Endothelial cell of umbilical vein (primary cell): Measurements from ENCODE around the gene ZC3H13. TPM values are rescaled to one million over a fixed set of nuclear protein-coding genes. Genes with fewer than 3 reads are reported as not detected.

ENCODE experiments used
- BruUV-seq: library from RNA; stranded (reverse); fragments of 400-500 nt; replicated peaks from 2 replicates; lab custom pipeline; 2021; lab: Mats Ljungman, UMichigan
- CTCF ChIA-PET: fragments of 300-600, 350-600 bp; sonication (Branson Sonifier 250); formaldehyde crosslinking; loops from one replicate; lab custom pipeline; 2021; ENCODE audit warnings: antibody characterized with exemption, inconsistent platforms; lab: Charles Lee
- POLR2A ChIA-PET: fragments of 300-600, 350-600 bp; sonication (Branson Sonifier 250); formaldehyde crosslinking; loops from one replicate; lab custom pipeline; 2021; ENCODE audit warnings: antibody characterized with exemption, inconsistent platforms; lab: Charles Lee
- DNase-seq: peaks from one replicate; pipeline ENCODE4 v3.0.0-alpha.2; 2011; ENCODE audit warnings: low read depth, low spot score
- FAIRE-seq: peaks from 2 replicates; lab custom pipeline; 2011; peaks lifted over from hg19 to GRCh38; lab: Jason Lieb, UNC
- H2AFZ ChIP-seq: 2 replicates; pipeline ENCODE4 v1.6.0; 2012; ENCODE audit warnings: low read depth, low read length, control low read depth, inconsistent platforms
- H3K27ac ChIP-seq: 2 replicates; pipeline ENCODE4 v1.5.1; 2011; ENCODE audit warnings: low read depth, mild to moderate bottlenecking, control low read depth, low read length, moderate library complexity; ENCODE audit not compliant: insufficient read depth
- H3K27me3 ChIP-seq, 2 experiments: 2 replicates each; pipeline versions ENCODE4 v1.6.0 to v1.6.1; 2011; ENCODE audit warnings: low read length in 2 of 2, mixed read lengths in 1 of 2; ENCODE audit not compliant: control insufficient read depth in 2 of 2, insufficient read depth in 2 of 2
- H3K36me3 ChIP-seq, 2 experiments: 2 replicates in 1 of 2; 3 replicates in 1 of 2; pipeline ENCODE4 v1.5.1; 2011; ENCODE audit warnings: low read length in 2 of 2, mild to moderate bottlenecking in 1 of 2, moderate library complexity in 1 of 2; ENCODE audit not compliant: control insufficient read depth in 2 of 2, insufficient read depth in 2 of 2; ENCODE audit errors: extremely low read depth in 1 of 2
- H3K4me1 ChIP-seq: 3 replicates; pipeline ENCODE4 v1.5.1; 2011; ENCODE audit warnings: mild to moderate bottlenecking, low read length; ENCODE audit not compliant: control insufficient read depth, insufficient read depth; ENCODE audit errors: extremely low read depth
- H3K4me2 ChIP-seq: 2 replicates; pipeline ENCODE4 v1.6.1; 2011; ENCODE audit warnings: low read length, control low read depth, mixed read lengths; ENCODE audit not compliant: insufficient read depth
- H3K4me3 ChIP-seq, 3 experiments: fragments of 200-600 bp in 1 of 3; sonication (generic), shearing (Covaris generic) in 1 of 3; replicated peaks in 1 of 3; 2 replicates each; pipeline ENCODE4 v1.5.1; 2011 to 2016; ENCODE audit warnings: control low read depth in 3 of 3, low read length in 3 of 3, mild to moderate bottlenecking in 2 of 3, inconsistent platforms in 1 of 3, low read depth in 1 of 3, moderate library complexity in 1 of 3; ENCODE audit not compliant: insufficient read depth in 1 of 3
- H3K79me2 ChIP-seq: 2 replicates; pipeline ENCODE4 v1.6.0; 2012; ENCODE audit warnings: low read length, inconsistent platforms; ENCODE audit not compliant: control insufficient read depth, insufficient read depth
- H3K9ac ChIP-seq: replicated peaks from 2 replicates; pipeline ENCODE3; 2011; ENCODE audit warnings: low read length, control low read depth; ENCODE audit not compliant: insufficient read depth; ENCODE audit errors: extremely low read depth
- H3K9me1 ChIP-seq: replicated peaks from 3 replicates; pipeline ENCODE4 v1.6.0; 2011; ENCODE audit warnings: mild to moderate bottlenecking, low read length; ENCODE audit not compliant: control insufficient read depth, insufficient read depth; ENCODE audit errors: extremely low read depth
- H3K9me3 ChIP-seq: replicated peaks from 2 replicates; pipeline ENCODE4 v1.5.1; 2012; ENCODE audit warnings: low read length, inconsistent platforms; ENCODE audit not compliant: control insufficient read depth, insufficient read depth
- H4K20me1 ChIP-seq: replicated peaks from 2 replicates; pipeline ENCODE3; 2011; ENCODE audit warnings: mild to moderate bottlenecking, low read length; ENCODE audit not compliant: control insufficient read depth, insufficient read depth; ENCODE audit errors: extremely low read depth
- EZH2 ChIP-seq: IDR thresholded peaks from 2 replicates; pipeline ENCODE4 v1.6.1; 2012; ENCODE audit warnings: borderline replicate concordance, low read depth, mild to moderate bottlenecking, moderate library complexity, low read length, inconsistent platforms; ENCODE audit not compliant: severe bottlenecking
- FOS ChIP-seq: IDR thresholded peaks from 2 replicates; pipeline ENCODE4 v1.6.1; 2011; ENCODE audit warnings: mild to moderate bottlenecking, low read length, moderate library complexity, borderline replicate concordance; ENCODE audit not compliant: insufficient read depth
- GATA2 ChIP-seq: IDR thresholded peaks from 2 replicates; pipeline ENCODE4 v1.7.0; 2011; ENCODE audit warnings: low read depth, mild to moderate bottlenecking, moderate library complexity, mixed read lengths, low read length; ENCODE audit not compliant: insufficient read length, insufficient read depth
- JUN ChIP-seq: IDR thresholded peaks from 2 replicates; pipeline ENCODE4 v1.6.1; 2011; ENCODE audit warnings: borderline replicate concordance, low read depth; ENCODE audit not compliant: insufficient read length, insufficient read depth
- MYC ChIP-seq: IDR thresholded peaks from one replicate; pipeline ENCODE4 v1.6.1; 2011; ENCODE audit warnings: mild to moderate bottlenecking, low read depth, low read length
- POLR2A ChIP-seq: IDR thresholded peaks from 2 replicates; pipeline ENCODE4 v1.6.1; 2012; ENCODE audit warnings: low read depth, mild to moderate bottlenecking, control low read depth, low read length
- POLR2AphosphoS5 ChIP-seq: IDR thresholded peaks from 2 replicates; pipeline ENCODE4 v1.6.1; 2012; ENCODE audit warnings: low read depth, mild to moderate bottlenecking, control low read depth, low read length, moderate library complexity; ENCODE audit not compliant: insufficient read depth
- dilution Hi-C: fragments of 300-500 bp; cut with MboI; formaldehyde crosslinking; loops from one replicate; pipeline ENCODE4 v1.15.0; 2019; ENCODE audit warnings: low sequenced_read_pairs; ENCODE audit not compliant: extremely low pct_ligation_motif_present
- intact Hi-C: fragments of 100-400 bp; cut with micrococcal nuclease; formaldehyde crosslinking; loops from one replicate; pipeline ENCODE4 v1.10.0; 2022
- polyA plus RNA-seq, 4 experiments: library from polyadenylated mRNA; depleted of rRNA in 3 of 4; stranded (reverse) in 3 of 4; unstranded in 1 of 4; fragments of >200 nt; gene quantifications; 2 replicates each; pipeline versions ENCODE4 v1.2.1 to v1.2.3, GENCODE V29; 2011 to 2012; ENCODE audit warnings: missing spikeins in 1 of 4
- total RNA-seq: library from RNA; stranded (reverse); gene quantifications from 2 replicates; pipeline ENCODE4 v1.2.3, GENCODE V29; 2021
- TF ChIP-seq, protein P1 (sequence below), 2 donors: IDR thresholded peaks; 1 replicate in 1 of 2; 2 replicates in 1 of 2; pipeline ENCODE4 v1.5.1; 2011; ENCODE audit warnings: low read length in 2 of 2, mild to moderate bottlenecking in 2 of 2, moderate library complexity in 2 of 2, control low read depth in 1 of 2, inconsistent platforms in 1 of 2, low read depth in 1 of 2; ENCODE audit not compliant: insufficient read depth in 1 of 2; ENCODE audit errors: extremely low read depth in 1 of 2
- TF ChIP-seq, protein P2 (sequence below): IDR thresholded peaks from 2 replicates; pipeline ENCODE4 v1.6.1; 2011; ENCODE audit not compliant: insufficient read depth, insufficient read length

The ZC3H13 gene
- total and polyA plus RNA-seq, 2 donors (not counting 3 experiments of a cell fraction or from before 2014, with no cell fraction given) = 3.8 to 36.6 TPM

DNA sequence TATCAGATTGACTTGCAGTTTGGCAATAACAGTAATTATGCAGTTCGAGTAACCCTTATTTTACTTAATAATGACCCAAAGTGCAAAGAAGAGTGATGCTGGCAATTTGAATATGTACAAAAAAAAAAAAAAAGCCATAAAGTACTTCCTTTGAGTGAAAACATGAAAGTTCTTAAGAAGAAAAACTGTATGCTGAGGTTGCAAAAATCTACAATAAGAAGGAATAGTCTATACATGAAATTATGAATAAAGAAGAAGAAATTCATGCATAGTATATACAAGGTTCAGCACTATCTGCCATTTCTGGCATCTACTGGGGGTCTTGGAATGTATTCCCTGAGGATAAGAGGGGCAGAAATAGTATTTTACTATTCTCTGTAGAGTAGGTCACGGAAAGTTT, 55.9 kb downstream of the ZC3H13 start:
- H4K20me1 ChIP-seq = peaks cover 2% of the 10 kb centered on the region
- intact Hi-C loops = no loop called here
- no peak overlapping the region for H3K9ac ChIP-seq
- TF ChIP-seq EZH2 (no peak), POLR2A (no peak), MYC (no peak), POLR2AphosphoS5 (no peak), FOS (no peak), GATA2 (no peak), JUN (no peak)
- TF ChIP-seq, protein P1, sequence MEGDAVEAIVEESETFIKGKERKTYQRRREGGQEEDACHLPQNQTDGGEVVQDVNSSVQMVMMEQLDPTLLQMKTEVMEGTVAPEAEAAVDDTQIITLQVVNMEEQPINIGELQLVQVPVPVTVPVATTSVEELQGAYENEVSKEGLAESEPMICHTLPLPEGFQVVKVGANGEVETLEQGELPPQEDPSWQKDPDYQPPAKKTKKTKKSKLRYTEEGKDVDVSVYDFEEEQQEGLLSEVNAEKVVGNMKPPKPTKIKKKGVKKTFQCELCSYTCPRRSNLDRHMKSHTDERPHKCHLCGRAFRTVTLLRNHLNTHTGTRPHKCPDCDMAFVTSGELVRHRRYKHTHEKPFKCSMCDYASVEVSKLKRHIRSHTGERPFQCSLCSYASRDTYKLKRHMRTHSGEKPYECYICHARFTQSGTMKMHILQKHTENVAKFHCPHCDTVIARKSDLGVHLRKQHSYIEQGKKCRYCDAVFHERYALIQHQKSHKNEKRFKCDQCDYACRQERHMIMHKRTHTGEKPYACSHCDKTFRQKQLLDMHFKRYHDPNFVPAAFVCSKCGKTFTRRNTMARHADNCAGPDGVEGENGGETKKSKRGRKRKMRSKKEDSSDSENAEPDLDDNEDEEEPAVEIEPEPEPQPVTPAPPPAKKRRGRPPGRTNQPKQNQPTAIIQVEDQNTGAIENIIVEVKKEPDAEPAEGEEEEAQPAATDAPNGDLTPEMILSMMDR (IDR thresholded peaks at IDR 0.05; ENCODE audit: extremely low read depth in 1 of 2, insufficient read depth in 1 of 2, low read depth in 1 of 2, low read length in 2 of 2) = no peak
- TF ChIP-seq, protein P2, sequence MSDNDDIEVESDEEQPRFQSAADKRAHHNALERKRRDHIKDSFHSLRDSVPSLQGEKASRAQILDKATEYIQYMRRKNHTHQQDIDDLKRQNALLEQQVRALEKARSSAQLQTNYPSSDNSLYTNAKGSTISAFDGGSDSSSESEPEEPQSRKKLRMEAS = no peak
- ChIA-PET POLR2A (no interaction called here), CTCF (no interaction called here)
- dilution Hi-C loops = no loop called here
- H3K36me3 ChIP-seq = peaks cover 6% of the 10 kb centered on the region in 2 experiments
- H2AFZ ChIP-seq = no peak overlapping the region
- H3K79me2 ChIP-seq = no peaks in the 10 kb centered on the region
- H3K9me3 ChIP-seq = no peaks in the 10 kb centered on the region
- no TSS peak for BruUV-seq
- no peaks in the 10 kb centered on the region for H3K27me3 ChIP-seq
- no peak overlapping the region for H3K4me2 ChIP-seq
- H3K4me1 ChIP-seq = no peaks in the 10 kb centered on the region
- no peaks in the 10 kb centered on the region for H3K9me1 ChIP-seq
- no peak overlapping the region for H3K4me3 ChIP-seq
- no peak overlapping the region for H3K27ac ChIP-seq
- FAIRE-seq (no peak), DNase-seq (no peak)
